ENCODE measurements around the gene AQP2. TPM values are rescaled to one million over a fixed set of nuclear protein-coding genes. Genes with fewer than 3 reads are reported as not detected.

AQP2 gene
- total RNA-seq, 4 donors from 2014 or later = not detected

DNA sequence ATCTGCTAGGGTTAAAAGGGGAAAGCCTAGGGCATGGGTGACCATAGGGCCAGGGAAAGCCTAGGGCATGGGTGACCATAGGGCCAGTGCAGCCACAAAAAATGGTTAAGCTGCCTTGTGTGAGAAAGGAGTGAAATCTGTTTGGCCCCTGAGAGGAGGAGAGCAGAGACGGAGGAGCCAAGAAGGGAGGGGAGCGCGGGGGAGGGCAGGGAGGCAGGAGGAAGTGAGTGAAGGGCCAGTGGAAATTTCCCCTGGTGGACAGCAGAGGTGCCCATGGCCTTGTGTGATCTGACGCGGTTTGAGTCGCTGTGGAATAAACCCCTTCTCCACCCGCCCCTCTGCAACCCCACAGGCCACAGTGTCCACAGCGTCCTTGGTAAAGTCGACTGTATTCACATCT lies 21.6 kb downstream of the AQP2 start:
- H3K27ac ChIP-seq = no peak overlapping the region
- intact Hi-C loops (cut with DNase I) = no loop called here
- peaks cover 0 to 42% (median 0%) of the 10 kb centered on the region in 4 donors for H3K27me3 ChIP-seq
- no peak overlapping the region for H3K4me3 ChIP-seq
- WGBS, 2 donors = 88 to 92% methylated on average over 5 to 8 of the region's 9 CpGs
- peaks cover 12 to 34% (median 14%) of the 10 kb centered on the region in 3 donors for H3K4me1 ChIP-seq
- no peak for DNase-seq
- H3K9me3 ChIP-seq = no peaks in the 10 kb centered on the region
- TF ChIP-seq, protein P1, sequence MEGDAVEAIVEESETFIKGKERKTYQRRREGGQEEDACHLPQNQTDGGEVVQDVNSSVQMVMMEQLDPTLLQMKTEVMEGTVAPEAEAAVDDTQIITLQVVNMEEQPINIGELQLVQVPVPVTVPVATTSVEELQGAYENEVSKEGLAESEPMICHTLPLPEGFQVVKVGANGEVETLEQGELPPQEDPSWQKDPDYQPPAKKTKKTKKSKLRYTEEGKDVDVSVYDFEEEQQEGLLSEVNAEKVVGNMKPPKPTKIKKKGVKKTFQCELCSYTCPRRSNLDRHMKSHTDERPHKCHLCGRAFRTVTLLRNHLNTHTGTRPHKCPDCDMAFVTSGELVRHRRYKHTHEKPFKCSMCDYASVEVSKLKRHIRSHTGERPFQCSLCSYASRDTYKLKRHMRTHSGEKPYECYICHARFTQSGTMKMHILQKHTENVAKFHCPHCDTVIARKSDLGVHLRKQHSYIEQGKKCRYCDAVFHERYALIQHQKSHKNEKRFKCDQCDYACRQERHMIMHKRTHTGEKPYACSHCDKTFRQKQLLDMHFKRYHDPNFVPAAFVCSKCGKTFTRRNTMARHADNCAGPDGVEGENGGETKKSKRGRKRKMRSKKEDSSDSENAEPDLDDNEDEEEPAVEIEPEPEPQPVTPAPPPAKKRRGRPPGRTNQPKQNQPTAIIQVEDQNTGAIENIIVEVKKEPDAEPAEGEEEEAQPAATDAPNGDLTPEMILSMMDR (IDR thresholded peaks at IDR 0.05) = no peak
- no peak for TF ChIP-seq POLR2A (IDR thresholded peaks at IDR 0.05)
- H3K36me3 ChIP-seq = no peaks in the 10 kb centered on the region

DNA sequence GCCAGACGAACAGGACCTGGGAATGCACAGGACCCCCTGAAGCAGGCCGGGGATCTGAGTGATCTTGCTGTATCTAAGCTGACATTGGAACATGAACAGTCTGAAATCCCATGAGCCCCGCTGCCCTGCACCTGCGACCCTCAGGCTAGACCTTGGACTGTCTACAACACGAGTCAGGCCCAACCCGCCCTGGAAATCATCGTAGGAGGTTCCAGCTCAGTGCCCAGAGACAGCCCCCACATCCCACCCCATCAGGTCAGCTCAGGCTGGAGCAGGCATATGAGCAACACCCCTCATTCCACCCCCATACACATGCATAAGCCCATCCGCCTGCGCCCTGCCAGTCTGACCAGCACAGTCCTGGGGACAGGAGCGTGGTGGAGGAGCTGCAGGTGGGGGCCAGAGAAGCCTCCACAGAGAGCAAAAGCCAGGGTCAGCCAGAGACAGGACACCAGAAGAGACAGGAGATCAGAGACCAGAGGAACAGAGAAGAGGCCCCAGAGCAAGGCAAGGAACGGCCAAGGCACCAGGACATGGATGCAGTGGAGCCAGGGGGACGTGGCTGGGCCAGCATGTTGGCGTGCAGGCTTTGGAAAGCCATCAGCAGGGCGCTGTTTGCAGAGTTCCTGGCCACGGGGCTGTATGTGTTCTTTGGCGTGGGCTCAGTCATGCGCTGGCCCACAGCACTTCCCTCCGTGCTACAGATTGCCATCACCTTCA lies 22.3 kb downstream of the AQP2 start, which contains the start of gene AQP6:
Gene AQP6, plus strand, starts transcription at position 307 of the 720 bp plus-strand sequence. Its CDS starts 227 bp downstream, at position 534.
- 82 to 83% methylated on average over 5 to 13 of the region's 18 CpGs for WGBS, 2 donors
- intact Hi-C loops (cut with DNase I) = no loop called here
- Histone ChIP-seq H3K27me3 (peaks cover 0 to 36% (median 0%) of the 10 kb centered on the region in 4 donors), H3K4me3 (no peak within 1 kb of the TSS), H3K27ac (no peak within 1 kb of the TSS), H3K4me1 (peaks cover 7 to 27% (median 10%) of the 10 kb centered on the region in 3 donors), H3K36me3 (no peaks in the 10 kb centered on the region), H3K9me3 (no peaks in the 10 kb centered on the region)
- TF ChIP-seq, protein P1 (IDR thresholded peaks at IDR 0.05) = no peak
- TF ChIP-seq POLR2A (IDR thresholded peaks at IDR 0.05) = no peak
- no peak for DNase-seq

- no peak overlapping the region for H3K27ac ChIP-seq
- peaks cover 5 to 24% (median 10%) of the 10 kb centered on the region in 3 donors for H3K4me1 ChIP-seq
- H3K36me3 ChIP-seq = no peaks in the 10 kb centered on the region
- WGBS, 2 donors = 80 to 84% methylated on average over 8 to 17 of the region's 19 CpGs
- peaks cover 0 to 30% (median 0%) of the 10 kb centered on the region in 4 donors for H3K27me3 ChIP-seq
- intact Hi-C loops (cut with DNase I) = no loop called here
- no peak overlapping the region for H3K4me3 ChIP-seq
- no peak for DNase-seq
- TF ChIP-seq POLR2A (IDR thresholded peaks at IDR 0.05) = no peak
- TF ChIP-seq, protein P1 (IDR thresholded peaks at IDR 0.05) = no peak
- no peaks in the 10 kb centered on the region for H3K9me3 ChIP-seq
Measured at GRCh38 chr12:49973361-49973830, 22.9 kb downstream of the AQP2 start.

DNA sequence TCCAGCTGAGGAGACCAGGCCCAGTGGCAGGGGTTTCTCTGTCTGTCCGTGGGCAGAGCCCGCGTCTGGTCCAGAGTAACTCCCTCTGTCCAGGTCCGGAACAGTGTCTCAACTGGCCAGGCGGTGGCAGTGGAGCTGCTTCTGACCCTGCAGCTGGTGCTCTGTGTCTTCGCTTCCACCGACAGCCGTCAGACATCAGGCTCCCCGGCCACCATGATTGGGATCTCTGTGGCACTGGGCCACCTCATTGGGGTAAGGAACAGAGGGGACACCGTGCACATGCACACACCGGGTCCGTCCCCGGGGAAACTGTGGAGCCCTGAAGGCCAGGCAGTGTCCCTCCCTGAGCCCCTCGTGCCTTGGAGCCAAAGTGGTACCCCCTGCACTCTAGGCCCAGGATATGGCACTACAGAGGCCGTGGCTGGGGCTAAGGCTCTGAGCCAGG lies 23.7 kb downstream of the AQP2 start:
- TF ChIP-seq POLR2A (IDR thresholded peaks at IDR 0.05) = no peak
- TF ChIP-seq, protein P1 (IDR thresholded peaks at IDR 0.05) = peak in 5 of 6 experiments; percentile 25 to 40 (median 29)
- Histone ChIP-seq H3K9me3 (no peaks in the 10 kb centered on the region), H3K4me1 (peaks cover 5 to 24% (median 10%) of the 10 kb centered on the region in 3 donors), H3K27me3 (peaks cover 0 to 21% (median 0%) of the 10 kb centered on the region in 4 donors), H3K27ac (peak overlapping the region in 3 of 4 donors; percentile 13 to 58 (median 48)), H3K4me3 (no peak overlapping the region), H3K36me3 (no peaks in the 10 kb centered on the region)
- intact Hi-C loops (cut with DNase I) = no loop called here
- DNase-seq = no peak
- WGBS, 2 donors = 54 to 72% methylated on average over 5 to 6 of the region's 15 CpGs

DNA sequence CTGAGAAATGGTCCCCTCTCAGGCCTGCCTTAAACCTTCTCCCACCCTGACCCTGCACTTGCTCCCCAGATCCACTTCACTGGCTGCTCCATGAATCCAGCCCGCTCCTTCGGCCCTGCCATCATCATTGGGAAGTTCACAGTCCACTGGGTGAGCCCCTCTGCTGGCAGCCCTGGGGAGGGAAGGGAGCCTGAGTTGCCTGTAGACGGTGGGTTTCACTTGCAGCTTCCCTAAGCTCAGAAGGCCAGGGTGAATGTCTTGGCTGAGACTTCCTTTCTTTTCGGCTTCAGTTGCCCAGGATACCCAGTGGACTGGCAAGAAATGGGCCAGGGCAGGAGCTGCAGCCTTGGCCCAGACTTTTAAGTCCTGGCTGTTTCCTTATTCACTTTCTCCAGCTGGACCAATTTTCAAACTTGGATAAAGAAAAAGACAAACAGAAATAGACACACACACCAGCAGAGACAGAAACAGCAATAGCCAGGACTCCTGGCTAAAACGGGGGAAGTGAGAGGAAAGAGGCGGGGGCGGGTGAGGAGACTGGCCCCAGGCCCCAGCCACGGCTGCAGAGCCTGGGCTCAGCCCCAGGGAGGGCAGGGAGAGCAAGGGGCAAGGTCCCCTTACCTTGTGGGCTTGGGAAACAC lies 24.3 kb downstream of the AQP2 start:
- Histone ChIP-seq H3K36me3 (no peaks in the 10 kb centered on the region), H3K4me3 (no peak overlapping the region), H3K27me3 (peaks cover 0 to 16% (median 0%) of the 10 kb centered on the region in 4 donors), H3K4me1 (peaks cover 5 to 24% (median 10%) of the 10 kb centered on the region in 3 donors), H3K27ac (peak overlapping the region in 3 of 4 donors; percentile 13 to 58 (median 48)), H3K9me3 (no peaks in the 10 kb centered on the region)
- TF ChIP-seq POLR2A (IDR thresholded peaks at IDR 0.05) = no peak
- no peak for DNase-seq
- WGBS, 2 donors = 28 to 75% methylated on average over 3 to 6 of the region's 8 CpGs
- intact Hi-C loops (cut with DNase I) = no loop called here
